ENCODE results near the gene ALKAL2.

GRCh38 chr2:286774-287392, 1.0 kb downstream of the ALKAL2 start:
- TF ChIP-seq, protein P1, sequence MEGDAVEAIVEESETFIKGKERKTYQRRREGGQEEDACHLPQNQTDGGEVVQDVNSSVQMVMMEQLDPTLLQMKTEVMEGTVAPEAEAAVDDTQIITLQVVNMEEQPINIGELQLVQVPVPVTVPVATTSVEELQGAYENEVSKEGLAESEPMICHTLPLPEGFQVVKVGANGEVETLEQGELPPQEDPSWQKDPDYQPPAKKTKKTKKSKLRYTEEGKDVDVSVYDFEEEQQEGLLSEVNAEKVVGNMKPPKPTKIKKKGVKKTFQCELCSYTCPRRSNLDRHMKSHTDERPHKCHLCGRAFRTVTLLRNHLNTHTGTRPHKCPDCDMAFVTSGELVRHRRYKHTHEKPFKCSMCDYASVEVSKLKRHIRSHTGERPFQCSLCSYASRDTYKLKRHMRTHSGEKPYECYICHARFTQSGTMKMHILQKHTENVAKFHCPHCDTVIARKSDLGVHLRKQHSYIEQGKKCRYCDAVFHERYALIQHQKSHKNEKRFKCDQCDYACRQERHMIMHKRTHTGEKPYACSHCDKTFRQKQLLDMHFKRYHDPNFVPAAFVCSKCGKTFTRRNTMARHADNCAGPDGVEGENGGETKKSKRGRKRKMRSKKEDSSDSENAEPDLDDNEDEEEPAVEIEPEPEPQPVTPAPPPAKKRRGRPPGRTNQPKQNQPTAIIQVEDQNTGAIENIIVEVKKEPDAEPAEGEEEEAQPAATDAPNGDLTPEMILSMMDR (IDR thresholded peaks at IDR 0.05), result no peak
- TF ChIP-seq POLR2A (IDR thresholded peaks at IDR 0.05), result no peak
